ENCODE results near the gene MAML3. TPM values are rescaled to one million over a fixed set of nuclear protein-coding genes. Genes with fewer than 3 reads are reported as not detected.

Gene MAML3
- total and polyA plus RNA-seq, 2 experiments from 2014 or later = 1.7 to 6.5 TPM

- TF ChIP-seq ZNF462 (CRISPR knock-in tag; IDR thresholded peaks at IDR 0.05) (no peak), ZNF114 (CRISPR knock-in tag; IDR thresholded peaks at IDR 0.05) (no peak), STAT1 (IDR thresholded peaks at IDR 0.05; ENCODE audit: unreplicated experiment) (no peak), EZH2phosphoT487 (IDR thresholded peaks at IDR 0.05; ENCODE audit: unreplicated experiment) (no peak), CREB1 (CRISPR knock-in tag; IDR thresholded peaks at IDR 0.05; ENCODE audit: low read depth) (no peak)
- TF ChIP-seq, protein P1, sequence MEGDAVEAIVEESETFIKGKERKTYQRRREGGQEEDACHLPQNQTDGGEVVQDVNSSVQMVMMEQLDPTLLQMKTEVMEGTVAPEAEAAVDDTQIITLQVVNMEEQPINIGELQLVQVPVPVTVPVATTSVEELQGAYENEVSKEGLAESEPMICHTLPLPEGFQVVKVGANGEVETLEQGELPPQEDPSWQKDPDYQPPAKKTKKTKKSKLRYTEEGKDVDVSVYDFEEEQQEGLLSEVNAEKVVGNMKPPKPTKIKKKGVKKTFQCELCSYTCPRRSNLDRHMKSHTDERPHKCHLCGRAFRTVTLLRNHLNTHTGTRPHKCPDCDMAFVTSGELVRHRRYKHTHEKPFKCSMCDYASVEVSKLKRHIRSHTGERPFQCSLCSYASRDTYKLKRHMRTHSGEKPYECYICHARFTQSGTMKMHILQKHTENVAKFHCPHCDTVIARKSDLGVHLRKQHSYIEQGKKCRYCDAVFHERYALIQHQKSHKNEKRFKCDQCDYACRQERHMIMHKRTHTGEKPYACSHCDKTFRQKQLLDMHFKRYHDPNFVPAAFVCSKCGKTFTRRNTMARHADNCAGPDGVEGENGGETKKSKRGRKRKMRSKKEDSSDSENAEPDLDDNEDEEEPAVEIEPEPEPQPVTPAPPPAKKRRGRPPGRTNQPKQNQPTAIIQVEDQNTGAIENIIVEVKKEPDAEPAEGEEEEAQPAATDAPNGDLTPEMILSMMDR (conservative IDR thresholded peaks at IDR 0.05; ENCODE audit: low read depth in 2 of 2) = no peak
Measured at GRCh38 chr4:139845453-139846093, 308.4 kb downstream of the MAML3 start (continued).

DNA sequence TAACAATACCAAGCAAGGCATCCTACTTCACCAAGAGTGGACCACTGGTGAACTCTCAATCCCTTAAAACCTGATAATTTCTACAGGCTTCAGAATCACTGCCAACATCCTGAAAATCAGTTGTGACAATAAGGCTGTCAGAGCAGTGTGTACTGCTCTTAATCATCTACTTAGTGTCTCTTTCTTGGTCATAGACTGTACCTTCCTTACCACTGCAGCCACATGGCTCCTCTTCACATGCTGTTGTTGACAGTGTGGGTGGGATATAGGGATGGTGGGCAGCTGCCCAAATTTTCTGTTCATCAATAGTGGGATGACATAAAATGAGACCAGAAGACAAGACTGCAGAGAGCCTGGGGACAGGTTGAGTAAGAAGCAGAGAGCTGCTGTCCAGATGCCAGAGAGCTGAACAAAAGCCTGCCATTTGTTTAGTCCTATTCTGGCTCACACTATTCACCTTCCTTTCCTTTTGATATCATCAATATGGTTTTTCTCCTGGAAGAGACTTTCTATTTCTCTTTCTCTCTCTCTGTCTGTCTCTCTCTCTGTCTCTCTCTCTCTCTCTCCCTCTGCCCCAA lies 309.4 kb downstream of the MAML3 start:
- Mint-ChIP-seq H3K36me3 (ENCODE audit: low read depth) (no peaks in the 10 kb centered on the region), H3K9me3 (no peaks in the 10 kb centered on the region; the same call in 2 of the 3 replicates), H3K4me3 (no peak overlapping the region), H3K27ac (no peak overlapping the region), H3K27me3 (ENCODE audit: insufficient read depth, low read depth, poor library complexity) (peaks cover 2% of the 10 kb centered on the region), H3K4me1 (peaks cover 29% of the 10 kb centered on the region)
- Histone ChIP-seq H3K9me2 (ENCODE audit: insufficient read depth) (0 out of 2 replicates have a peak, but pooled peaks cover 3% of the 10 kb centered on the region), H3K4me1 (ENCODE audit: insufficient read depth) (peaks cover 32% of the 10 kb centered on the region), H2AFZ (no peak overlapping the region), H3K4me3 (no peak overlapping the region), H3F3A (replicated peaks; ENCODE audit: low read depth) (no peaks in the 10 kb centered on the region), H3K36me3 (ENCODE audit: insufficient read depth) (no peaks in the 10 kb centered on the region), H3K79me2 (replicated peaks; ENCODE audit: insufficient read depth) (no peaks in the 10 kb centered on the region), H3K4me2 (no peak overlapping the region), H3K27ac (ENCODE audit: low read depth) (no peak overlapping the region), H4K20me1 (replicated peaks; ENCODE audit: insufficient read depth) (no peaks in the 10 kb centered on the region), H3K27me3 (ENCODE audit: insufficient read depth) (no peaks in the 10 kb centered on the region)
- ATAC-seq = no peak
- TF ChIP-seq CREB1 (CRISPR knock-in tag; IDR thresholded peaks at IDR 0.05; ENCODE audit: low read depth) = no peak
- TF ChIP-seq JUNB (IDR thresholded peaks at IDR 0.05; ENCODE audit: unreplicated experiment) = no peak
- no peak for TF ChIP-seq NANOG (IDR thresholded peaks at IDR 0.05; ENCODE audit: borderline replicate concordance)
- no peak for TF ChIP-seq EZH2phosphoT487 (IDR thresholded peaks at IDR 0.05; ENCODE audit: unreplicated experiment)
- no peak for TF ChIP-seq EZH2 (IDR thresholded peaks at IDR 0.05; ENCODE audit: low read depth, unreplicated experiment)
- no peak for TF ChIP-seq POLR2AphosphoS5 (IDR thresholded peaks at IDR 0.05; ENCODE audit: low read depth)
- DNase-seq (ENCODE audit: low spot score) = no peak
